Panc1 (cell line): ENCODE data around the gene ATOH8. TPM values are rescaled to one million over a fixed set of nuclear protein-coding genes. Genes with fewer than 3 reads are reported as not detected.

Experiments used
- ATAC-seq: fragments of 200-7000 bp; cut with Tn5 transposase; 2 replicates; pipeline ENCODE4 v1.9.1; 2020; ENCODE audit warnings: mild to moderate bottlenecking, moderate library complexity
- BruUV-seq: library from RNA; stranded (reverse); fragments of 400-500 nt; replicated peaks from 2 replicates; lab custom pipeline; 2021; lab: Mats Ljungman, UMichigan
- CTCF ChIA-PET: fragments of 300-600 bp; sonication (Branson Sonifier 250); formaldehyde crosslinking; loops from one replicate; lab custom pipeline; 2022; ENCODE audit warnings: antibody characterized with exemption; lab: Charles Lee
- POLR2A ChIA-PET: fragments of 300-600 bp; sonication (Branson Sonifier 250); formaldehyde crosslinking; loops from one replicate; lab custom pipeline; 2022; ENCODE audit warnings: antibody characterized with exemption; lab: Charles Lee
- DNase-seq: peaks from one replicate; pipeline ENCODE4 v3.0.0-alpha.2; 2010; ENCODE audit warnings: low read depth, low spot score
- H3K27ac ChIP-seq: 2 replicates; pipeline ENCODE4 v1.5.1; 2011; ENCODE audit warnings: mild to moderate bottlenecking, low read length, inconsistent platforms
- H3K27me3 ChIP-seq: fragments of 200-500 bp; sonication (Bioruptor generic); 2 replicates; pipeline ENCODE4 v1.6.0; 2014; ENCODE audit warnings: low read length, inconsistent platforms; ENCODE audit not compliant: control insufficient read depth, insufficient read depth
- H3K36me3 ChIP-seq: fragments of 200-500 bp; sonication (Bioruptor generic); 2 replicates; pipeline ENCODE4 v1.5.1; 2014; ENCODE audit warnings: inconsistent platforms, mild to moderate bottlenecking, low read length, moderate library complexity; ENCODE audit not compliant: control insufficient read depth, insufficient read depth
- H3K4me1 ChIP-seq: 2 replicates; pipeline ENCODE4 v1.5.1; 2011; ENCODE audit warnings: inconsistent platforms, mild to moderate bottlenecking, low read length, moderate library complexity; ENCODE audit not compliant: control insufficient read depth, insufficient read depth
- H3K4me3 ChIP-seq, 2 experiments: 2 replicates each; pipeline ENCODE4 v1.5.1; 2011 to 2012; ENCODE audit warnings: low read depth in 2 of 2, low read length in 2 of 2, mild to moderate bottlenecking in 2 of 2, inconsistent platforms in 1 of 2, moderate library complexity in 1 of 2
- H3K9me3 ChIP-seq: fragments of 200-500 bp; sonication (Bioruptor generic); 2 replicates; pipeline ENCODE4 v1.5.1; 2014; ENCODE audit warnings: low read depth, mild to moderate bottlenecking, inconsistent platforms, low read length, moderate library complexity; ENCODE audit not compliant: control insufficient read depth, insufficient read depth
- POLR2AphosphoS5 ChIP-seq: IDR thresholded peaks from 2 replicates; pipeline ENCODE4 v1.6.1; 2012; ENCODE audit warnings: mild to moderate bottlenecking, low read depth, low read length, moderate library complexity
- TCF7L2 ChIP-seq: IDR thresholded peaks from 2 replicates; pipeline ENCODE4 v1.6.1; 2011; ENCODE audit warnings: mild to moderate bottlenecking, low read depth, low read length, inconsistent platforms
- in situ Hi-C: cut with HindIII; loops from 2 replicates; pipeline ENCODE4 v1.10.0; 2016; ENCODE audit warnings: low sequenced_read_pairs, low pct_unique_long_range_greater_than_20kb
- intact Hi-C: fragments of 100-400 bp; cut with micrococcal nuclease; formaldehyde crosslinking; loops from one replicate; pipeline ENCODE4 v1.10.0; 2022; ENCODE audit not compliant: unreplicated experiment
- total RNA-seq: library from RNA; stranded (reverse); gene quantifications from one replicate; pipeline ENCODE4 v1.2.1, GENCODE V29; 2021; ENCODE audit not compliant: unreplicated experiment
- TF ChIP-seq, protein P1 (sequence below), 2 experiments: IDR thresholded peaks; 2 replicates each; pipeline ENCODE4 v1.6.1; 2011 to 2012; ENCODE audit warnings: low read depth in 2 of 2, control low read depth in 1 of 2, low read length in 1 of 2, mild to moderate bottlenecking in 1 of 2, moderate library complexity in 1 of 2; ENCODE audit not compliant: insufficient read depth in 1 of 2

Gene ATOH8
- total RNA-seq, 1 experiment from 2014 or later, result 3.8 TPM

DNA sequence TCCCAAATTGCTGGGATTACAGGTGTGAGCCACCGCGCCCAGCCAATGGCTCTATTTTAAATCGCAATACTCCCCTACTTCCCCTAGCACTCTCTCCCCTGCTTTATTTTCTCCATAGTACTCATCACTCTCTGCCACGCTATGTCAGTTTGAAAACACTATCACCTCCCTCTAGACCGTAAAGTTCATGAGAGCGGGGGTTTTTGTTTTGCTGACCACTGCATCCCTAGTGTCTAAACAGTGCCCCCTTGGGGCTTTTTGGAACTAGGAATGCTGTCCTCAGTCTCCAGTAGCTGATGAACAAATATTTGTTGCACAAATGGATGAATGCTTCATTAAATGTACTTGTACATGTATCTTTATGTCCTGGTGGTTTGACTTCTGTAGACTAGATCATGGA lies 44.1 kb downstream of the ATOH8 start:
- BruUV-seq, result no TSS peak
- Histone ChIP-seq H3K27ac (no peak overlapping the region), H3K27me3 (no peaks in the 10 kb centered on the region), H3K4me1 (peaks cover 2% of the 10 kb centered on the region), H3K4me3 (no peak overlapping the region), H3K9me3 (no peaks in the 10 kb centered on the region), H3K36me3 (no peaks in the 10 kb centered on the region)
- ChIA-PET CTCF (interaction anchor here (0.6 kb wide), 2 partner anchors 11 to 88 kb away, joined by 3 read pairs; no protein-coding TSS in a partner anchor), POLR2A (no interaction called here)
- ATAC-seq (0 out of 2 replicates have a peak, but pooled peaks have one; percentile 31), DNase-seq (no peak)
- in situ Hi-C loops, result no loop called here
- intact Hi-C loops, result loop anchor here (5.0 kb wide), 1 partner anchor 46 kb away; the partner anchor contains the start of gene ATOH8
- TF ChIP-seq, protein P1, sequence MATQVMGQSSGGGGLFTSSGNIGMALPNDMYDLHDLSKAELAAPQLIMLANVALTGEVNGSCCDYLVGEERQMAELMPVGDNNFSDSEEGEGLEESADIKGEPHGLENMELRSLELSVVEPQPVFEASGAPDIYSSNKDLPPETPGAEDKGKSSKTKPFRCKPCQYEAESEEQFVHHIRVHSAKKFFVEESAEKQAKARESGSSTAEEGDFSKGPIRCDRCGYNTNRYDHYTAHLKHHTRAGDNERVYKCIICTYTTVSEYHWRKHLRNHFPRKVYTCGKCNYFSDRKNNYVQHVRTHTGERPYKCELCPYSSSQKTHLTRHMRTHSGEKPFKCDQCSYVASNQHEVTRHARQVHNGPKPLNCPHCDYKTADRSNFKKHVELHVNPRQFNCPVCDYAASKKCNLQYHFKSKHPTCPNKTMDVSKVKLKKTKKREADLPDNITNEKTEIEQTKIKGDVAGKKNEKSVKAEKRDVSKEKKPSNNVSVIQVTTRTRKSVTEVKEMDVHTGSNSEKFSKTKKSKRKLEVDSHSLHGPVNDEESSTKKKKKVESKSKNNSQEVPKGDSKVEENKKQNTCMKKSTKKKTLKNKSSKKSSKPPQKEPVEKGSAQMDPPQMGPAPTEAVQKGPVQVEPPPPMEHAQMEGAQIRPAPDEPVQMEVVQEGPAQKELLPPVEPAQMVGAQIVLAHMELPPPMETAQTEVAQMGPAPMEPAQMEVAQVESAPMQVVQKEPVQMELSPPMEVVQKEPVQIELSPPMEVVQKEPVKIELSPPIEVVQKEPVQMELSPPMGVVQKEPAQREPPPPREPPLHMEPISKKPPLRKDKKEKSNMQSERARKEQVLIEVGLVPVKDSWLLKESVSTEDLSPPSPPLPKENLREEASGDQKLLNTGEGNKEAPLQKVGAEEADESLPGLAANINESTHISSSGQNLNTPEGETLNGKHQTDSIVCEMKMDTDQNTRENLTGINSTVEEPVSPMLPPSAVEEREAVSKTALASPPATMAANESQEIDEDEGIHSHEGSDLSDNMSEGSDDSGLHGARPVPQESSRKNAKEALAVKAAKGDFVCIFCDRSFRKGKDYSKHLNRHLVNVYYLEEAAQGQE (IDR thresholded peaks at IDR 0.05; ENCODE audit: insufficient read depth in 1 of 2, low read depth in 2 of 2, low read length in 1 of 2), result no peak

DNA sequence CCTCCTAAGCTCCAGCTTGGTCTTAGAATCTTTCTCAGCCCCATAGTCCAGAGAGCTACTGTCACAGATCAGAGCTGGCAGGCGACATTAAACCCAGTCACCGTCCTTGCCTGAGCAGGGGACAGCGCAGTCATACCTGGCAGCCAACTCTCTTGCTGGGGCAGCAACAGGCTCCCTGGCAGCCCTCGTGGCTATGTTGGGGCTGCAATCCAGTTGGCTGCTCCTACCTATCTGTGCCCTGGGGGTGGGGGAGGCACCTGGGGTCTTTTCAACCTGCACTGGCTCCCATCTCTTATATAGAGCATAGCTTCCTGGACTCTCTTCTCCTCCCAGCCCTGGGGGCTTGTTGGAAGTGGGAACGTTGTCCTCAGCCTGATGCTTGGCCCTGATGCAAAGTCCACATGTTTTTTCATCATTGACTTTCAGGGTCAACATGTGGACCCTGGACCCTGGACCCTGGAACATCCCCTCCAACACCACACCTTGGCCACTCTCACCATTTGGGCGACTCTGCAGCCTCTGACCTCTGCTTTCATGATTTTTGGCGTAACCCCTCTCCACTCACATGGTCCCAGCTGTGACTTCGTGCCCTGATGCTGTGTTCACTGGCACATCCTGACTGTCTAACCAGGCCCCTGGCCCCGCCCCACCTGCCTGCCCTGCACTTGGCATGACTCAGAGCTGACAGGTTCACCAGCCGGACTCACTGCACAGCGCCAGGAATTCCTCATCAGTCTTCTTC lies 45.6 kb downstream of the ATOH8 start:
- TF ChIP-seq POLR2AphosphoS5 (no peak), TCF7L2 (no peak)
- TF ChIP-seq, protein P1 (IDR thresholded peaks at IDR 0.05; ENCODE audit: insufficient read depth in 1 of 2, low read depth in 2 of 2, low read length in 1 of 2), result no peak
- Histone ChIP-seq H3K27ac (no peak overlapping the region), H3K9me3 (no peaks in the 10 kb centered on the region), H3K4me1 (no peaks in the 10 kb centered on the region; the same call in 1 of the 2 replicates), H3K27me3 (no peaks in the 10 kb centered on the region), H3K36me3 (no peaks in the 10 kb centered on the region), H3K4me3 (no peak overlapping the region)
- no peak for DNase-seq
- in situ Hi-C loops (no loop called here), intact Hi-C loops (loop anchor here (5.0 kb wide), 1 partner anchor 47 kb away; the partner anchor contains the start of gene ATOH8)
- CTCF ChIA-PET, result no interaction called here
- peak; percentile 52; the same call in 1 of the 2 replicates for ATAC-seq
- POLR2A ChIA-PET, result no interaction called here
- BruUV-seq, result no TSS peak

DNA sequence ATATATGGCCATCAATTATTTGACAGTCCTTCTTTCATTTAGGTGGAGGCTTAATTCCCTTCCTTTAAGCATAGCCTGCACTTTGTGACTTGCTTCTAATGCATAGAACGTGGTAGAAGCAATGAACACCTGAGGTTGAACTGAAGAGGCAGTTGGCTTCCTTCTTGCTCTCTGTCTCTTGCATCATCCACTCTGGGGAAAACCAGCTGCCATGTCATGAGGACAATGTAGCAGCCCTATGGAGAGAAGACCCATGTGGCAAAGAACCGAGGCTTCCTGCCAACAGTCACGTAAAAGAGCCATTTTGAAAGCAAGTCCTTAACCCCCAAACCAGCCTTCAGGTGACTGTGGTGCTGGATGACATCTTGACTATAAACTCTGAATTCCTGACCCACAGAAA lies 46.8 kb downstream of the ATOH8 start:
- POLR2A ChIA-PET, result no interaction called here
- BruUV-seq, result no TSS peak
- in situ Hi-C loops, result no loop called here
- Histone ChIP-seq H3K4me1 (no peaks in the 10 kb centered on the region), H3K27ac (no peak overlapping the region), H3K9me3 (no peaks in the 10 kb centered on the region), H3K4me3 (no peak overlapping the region), H3K36me3 (no peaks in the 10 kb centered on the region), H3K27me3 (no peaks in the 10 kb centered on the region)
- no peak for ATAC-seq
- TF ChIP-seq, protein P1 (IDR thresholded peaks at IDR 0.05; ENCODE audit: insufficient read depth in 1 of 2, low read depth in 2 of 2, low read length in 1 of 2), result no peak
- TF ChIP-seq POLR2AphosphoS5 (no peak), TCF7L2 (no peak)
- CTCF ChIA-PET, result no interaction called here
- no peak for DNase-seq
- intact Hi-C loops, result no loop called here
